DMS53 treated with DMSO at 0.1 percent for 48 hours (cell line): Measurements from ENCODE around the gene ATG16L2.
"Not testable (repeated sequence)": the region's sequence is repeated elsewhere in the genome, so short reads cannot be mapped to it uniquely, and the experiment has no call there.

Experiments
- DNase-seq: peaks from one replicate; lab custom pipeline; 2025; ENCODE audit not compliant: unreplicated experiment; lab: John Stamatoyannopoulos, UW

Gene ATG16L2

GRCh38 chr11:72821920-72822799 lies 7.9 kb downstream of the ATG16L2 start:
- peak; percentile 97 for DNase-seq

- no peak for DNase-seq
These were observed 9.0 kb downstream of the ATG16L2 start for GRCh38 chr11:72823105-72823804.

- DNase-seq, result no peak
These were observed 9.8 kb downstream of the ATG16L2 start for GRCh38 chr11:72824020-72824419.

- DNase-seq, result no peak
These were observed 10.7 kb downstream of the ATG16L2 start for GRCh38 chr11:72824811-72825505.

GRCh38 chr11:72825661-72826060 lies 11.4 kb downstream of the ATG16L2 start:
- DNase-seq, result no peak

GRCh38 chr11:72826191-72826941 lies 12.2 kb downstream of the ATG16L2 start:
- no peak for DNase-seq

GRCh38 chr11:72826942-72827480 lies 12.8 kb downstream of the ATG16L2 start:
- DNase-seq, result no peak

- DNase-seq, result not testable (repeated sequence)
These were observed 13.4 kb downstream of the ATG16L2 start for GRCh38 chr11:72827656-72828055.

GRCh38 chr11:72828081-72828567 lies 13.9 kb downstream of the ATG16L2 start:
- DNase-seq, result peak; percentile 98

GRCh38 chr11:72828692-72829101 lies 14.5 kb downstream of the ATG16L2 start:
- DNase-seq, result peak; percentile 66

- DNase-seq, result no peak
These were observed 15.0 kb downstream of the ATG16L2 start for GRCh38 chr11:72829178-72829577.

GRCh38 chr11:72829884-72830533 lies 15.8 kb downstream of the ATG16L2 start:
- DNase-seq, result no peak

GRCh38 chr11:72831521-72832300 lies 17.5 kb downstream of the ATG16L2 start:
- peak; percentile 89 for DNase-seq

- DNase-seq, result no peak
These were observed 18.3 kb downstream of the ATG16L2 start for GRCh38 chr11:72832301-72833082.

GRCh38 chr11:72833083-72833733 lies 19.0 kb downstream of the ATG16L2 start:
- no peak for DNase-seq

GRCh38 chr11:72833811-72834493 lies 19.7 kb downstream of the ATG16L2 start:
- no peak for DNase-seq

GRCh38 chr11:72834905-72835304 lies 20.7 kb downstream of the ATG16L2 start:
- DNase-seq, result no peak
